Measurements from ENCODE around the gene KBTBD8.

The KBTBD8 gene

DNA sequence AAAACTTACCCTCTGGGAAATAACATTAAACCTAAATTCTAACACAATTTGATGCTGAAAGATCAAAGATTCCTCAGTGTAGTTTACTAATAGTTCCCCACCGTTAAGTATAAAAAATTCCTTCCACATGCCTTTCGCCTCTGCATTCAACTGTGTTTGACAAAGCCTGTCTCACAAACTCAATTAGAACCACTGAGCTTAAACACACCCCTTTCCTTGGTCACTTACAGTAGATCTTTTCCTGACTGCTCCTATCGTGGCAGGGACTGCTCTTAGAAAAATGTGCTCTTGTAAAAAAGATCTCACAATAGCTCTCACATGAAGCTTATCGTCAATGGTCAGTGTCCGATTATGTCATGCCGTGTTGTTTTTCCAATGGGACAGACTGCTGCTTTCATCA lies 8.9 kb upstream of the KBTBD8 start:
- no peak for DNase-seq (ENCODE audit: low spot score in 2 of 2)
- Mint-ChIP-seq H3K27ac (no peak overlapping the region), H3K4me3 (no peak overlapping the region), H3K36me3 (no peaks in the 10 kb centered on the region), H3K4me1 (no peaks in the 10 kb centered on the region), H3K9me3 (no peaks in the 10 kb centered on the region)
- no peak for ATAC-seq

DNA sequence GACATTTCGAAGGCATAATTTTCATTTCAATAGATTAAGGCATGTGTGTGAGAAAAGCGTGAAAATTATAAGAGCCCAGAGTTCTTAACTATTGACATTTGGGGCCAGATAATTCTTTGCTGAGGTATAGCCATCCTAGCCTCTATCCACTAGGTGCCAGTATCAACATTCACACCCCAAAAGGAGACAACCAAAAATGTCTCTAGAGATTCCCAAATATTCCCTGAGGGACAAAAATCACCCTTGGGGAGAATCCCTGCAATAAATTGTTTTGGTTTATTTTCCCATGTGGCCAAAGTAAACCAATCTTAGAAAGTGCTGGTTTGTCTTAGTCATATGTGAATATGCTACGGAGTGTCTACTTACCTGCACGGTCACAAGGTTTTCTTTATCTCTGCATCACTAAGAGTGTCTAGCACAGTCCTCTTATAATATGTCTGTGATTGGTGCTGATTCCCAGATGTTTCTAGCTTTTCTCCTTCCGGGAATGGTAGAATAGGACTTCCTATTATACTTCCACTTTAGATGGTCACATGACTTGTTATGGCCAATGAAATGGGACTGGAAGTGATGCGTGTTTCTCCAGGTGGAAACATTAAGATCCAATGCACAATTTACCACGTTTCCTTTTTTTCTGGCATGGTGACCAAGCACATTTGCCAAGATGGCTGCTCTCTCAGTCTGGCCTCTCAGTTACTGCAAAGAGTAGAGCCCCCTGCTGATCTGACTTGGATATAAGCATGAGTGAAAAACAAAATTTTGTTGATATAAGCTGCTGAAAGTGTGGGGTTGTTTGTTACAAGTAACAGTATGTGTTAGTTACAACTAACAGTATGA lies 8.0 kb upstream of the KBTBD8 start:
- DNase-seq (ENCODE audit: low spot score in 2 of 2) (no peak), ATAC-seq (no peak)
- Mint-ChIP-seq H3K4me3 (no peak overlapping the region), H3K4me1 (no peaks in the 10 kb centered on the region), H3K9me3 (no peaks in the 10 kb centered on the region), H3K36me3 (no peaks in the 10 kb centered on the region), H3K27ac (no peak overlapping the region)

DNA sequence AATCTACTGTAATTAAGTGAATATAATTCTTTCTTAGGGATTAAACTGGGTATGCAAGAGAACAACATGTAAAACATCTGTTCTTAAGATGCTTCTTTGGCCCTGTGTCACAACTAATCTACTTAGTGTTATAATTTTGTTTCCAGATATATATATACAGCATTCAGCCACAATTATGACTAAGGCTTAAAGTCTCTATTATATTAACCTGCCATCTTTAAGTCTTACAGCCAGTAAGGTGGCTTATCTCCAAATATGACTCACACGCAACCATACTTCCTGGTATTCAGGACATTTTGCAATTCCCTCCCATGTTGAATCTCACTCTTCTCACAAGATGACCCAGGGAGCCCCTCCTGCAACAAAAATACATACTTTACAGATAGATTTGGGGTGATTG lies 6.6 kb upstream of the KBTBD8 start:
- H3K36me3 Mint-ChIP-seq: no peaks in the 10 kb centered on the region
- DNase-seq (ENCODE audit: low spot score in 2 of 2): no peak
- no peak overlapping the region for H3K4me3 Mint-ChIP-seq
- ATAC-seq: no peak
- no peaks in the 10 kb centered on the region for H3K4me1 Mint-ChIP-seq
- no peaks in the 10 kb centered on the region for H3K9me3 Mint-ChIP-seq
- H3K27ac Mint-ChIP-seq: no peak overlapping the region

DNA sequence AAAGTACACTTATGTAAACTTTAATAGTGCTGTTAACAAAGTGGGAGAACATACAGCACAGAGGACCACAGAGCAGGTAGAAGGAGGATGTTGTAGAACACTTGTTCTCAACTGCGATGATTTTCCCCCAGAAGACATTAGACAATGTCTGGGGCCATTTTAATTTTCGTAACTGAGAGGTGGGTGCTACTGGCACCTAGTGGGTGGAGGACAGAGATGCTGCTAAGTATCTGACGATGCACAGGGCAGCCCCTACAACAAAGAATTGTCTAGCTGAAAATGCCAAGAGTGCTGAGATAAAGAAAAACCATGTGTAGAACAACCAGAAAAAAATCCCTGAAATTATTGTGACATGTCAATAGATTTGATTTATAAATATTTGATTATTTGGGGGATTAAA lies 5.0 kb upstream of the KBTBD8 start:
- Mint-ChIP-seq H3K36me3 (peaks cover 4% of the 10 kb centered on the region), H3K27ac (no peak overlapping the region), H3K4me1 (no peaks in the 10 kb centered on the region), H3K9me3 (no peaks in the 10 kb centered on the region), H3K4me3 (no peak overlapping the region)
- ATAC-seq (no peak), DNase-seq (ENCODE audit: low spot score in 2 of 2) (no peak)

DNA sequence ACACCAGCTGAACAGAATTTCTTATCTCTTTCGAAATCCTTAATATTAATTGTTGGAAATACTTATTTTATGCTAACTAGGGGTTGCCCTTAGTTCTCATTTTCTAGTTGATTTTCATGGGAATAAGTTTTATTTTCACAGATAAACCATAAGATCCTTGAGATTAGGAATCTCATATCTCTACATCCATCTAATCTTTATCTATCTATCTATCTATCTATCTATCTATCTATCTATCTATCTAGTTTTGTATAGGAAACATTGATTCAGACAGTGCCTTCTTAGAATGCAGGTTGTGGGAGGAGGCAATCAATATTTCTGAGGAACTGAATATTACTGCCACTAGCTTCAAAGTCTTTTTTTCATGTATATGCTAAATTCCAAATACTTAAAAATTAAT lies 3.5 kb upstream of the KBTBD8 start:
- no peak for DNase-seq (ENCODE audit: low spot score in 2 of 2)
- no peak overlapping the region for H3K27ac Mint-ChIP-seq
- H3K9me3 Mint-ChIP-seq: no peaks in the 10 kb centered on the region
- H3K4me3 Mint-ChIP-seq: no peak overlapping the region
- peaks cover 6% of the 10 kb centered on the region for H3K4me1 Mint-ChIP-seq
- no peak for ATAC-seq
- H3K36me3 Mint-ChIP-seq: peaks cover 6% of the 10 kb centered on the region

DNA sequence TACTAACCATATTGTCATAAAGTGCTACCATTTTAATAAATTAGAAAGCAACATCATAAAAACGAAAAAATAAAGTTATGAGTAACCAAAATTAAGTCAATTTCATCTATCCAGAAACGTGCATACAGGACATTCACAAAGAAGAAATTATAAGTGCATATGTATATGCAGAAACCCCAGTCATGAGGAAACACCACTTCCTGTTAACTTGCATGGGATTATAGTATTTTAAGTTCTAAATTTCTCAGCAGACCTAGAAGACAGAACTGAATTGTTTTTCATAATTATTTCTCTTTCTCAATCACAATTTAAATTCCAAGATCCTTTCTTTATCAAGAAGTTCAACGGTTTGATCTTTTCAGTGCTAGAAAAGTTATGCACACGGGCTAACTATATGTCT lies 1.4 kb upstream of the KBTBD8 start:
- no peak overlapping the region for H3K4me3 Mint-ChIP-seq
- H3K4me1 Mint-ChIP-seq: peaks cover 15% of the 10 kb centered on the region
- H3K27ac Mint-ChIP-seq: no peak overlapping the region
- DNase-seq (ENCODE audit: low spot score in 2 of 2): no peak
- H3K9me3 Mint-ChIP-seq: no peaks in the 10 kb centered on the region
- peaks cover 11% of the 10 kb centered on the region for H3K36me3 Mint-ChIP-seq
- no peak for ATAC-seq

DNA sequence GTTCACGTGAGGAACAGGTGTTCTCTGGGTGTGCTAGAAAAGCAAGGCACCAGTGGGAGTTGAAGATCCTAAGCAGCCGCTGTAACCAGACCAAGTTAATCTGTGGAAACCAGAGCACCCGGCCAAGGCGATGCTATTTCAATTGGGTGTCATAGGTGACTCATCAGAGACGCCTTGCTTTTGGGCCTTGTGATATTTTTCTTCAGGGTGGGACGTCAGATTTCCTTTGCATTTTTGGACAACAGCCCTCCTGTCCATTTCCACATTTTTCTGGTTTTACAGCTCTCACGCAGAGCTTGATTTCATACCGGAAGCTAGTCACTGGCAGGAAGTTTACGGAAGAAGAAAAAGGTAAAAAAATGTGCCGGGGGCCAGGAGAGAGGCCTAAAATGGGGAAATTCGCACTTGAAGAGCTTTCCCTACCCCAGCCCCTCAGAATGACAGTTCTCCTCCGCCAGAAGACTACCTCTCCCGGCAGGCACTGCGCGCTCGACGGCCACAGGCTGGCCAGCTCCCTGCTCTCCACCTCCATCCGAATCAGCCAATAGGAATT lies 471 bp upstream of the KBTBD8 start:
- H3K4me1 Mint-ChIP-seq: peaks cover 17% of the 10 kb centered on the region
- peak overlapping the region; percentile 86 for H3K27ac Mint-ChIP-seq
- ATAC-seq (no peak), DNase-seq (ENCODE audit: low spot score in 2 of 2) (no peak)
- H3K4me3 Mint-ChIP-seq: peak overlapping the region; percentile 87
- no peaks in the 10 kb centered on the region for H3K9me3 Mint-ChIP-seq
- H3K36me3 Mint-ChIP-seq: peaks cover 20% of the 10 kb centered on the region

DNA sequence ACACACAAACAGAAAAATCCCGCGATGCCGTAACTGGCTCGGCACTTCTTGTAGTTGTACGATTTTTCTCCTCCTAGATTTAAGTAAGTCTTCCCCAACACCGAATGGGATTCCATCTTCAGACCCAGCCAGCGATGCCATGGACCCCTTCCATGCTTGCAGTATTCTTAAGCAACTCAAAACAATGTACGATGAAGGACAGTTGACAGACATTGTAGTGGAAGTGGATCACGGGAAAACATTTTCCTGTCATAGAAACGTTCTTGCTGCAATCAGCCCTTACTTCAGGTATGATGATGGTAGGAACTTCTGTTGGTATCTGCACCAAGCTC lies 763 bp downstream of the KBTBD8 start:
- Mint-ChIP-seq H3K4me1 (peaks cover 19% of the 10 kb centered on the region), H3K36me3 (peaks cover 33% of the 10 kb centered on the region), H3K27ac (peak overlapping the region; percentile 86), H3K9me3 (no peaks in the 10 kb centered on the region), H3K4me3 (peak overlapping the region; percentile 87)
- ATAC-seq (no peak), DNase-seq (ENCODE audit: low spot score in 2 of 2) (no peak)

DNA sequence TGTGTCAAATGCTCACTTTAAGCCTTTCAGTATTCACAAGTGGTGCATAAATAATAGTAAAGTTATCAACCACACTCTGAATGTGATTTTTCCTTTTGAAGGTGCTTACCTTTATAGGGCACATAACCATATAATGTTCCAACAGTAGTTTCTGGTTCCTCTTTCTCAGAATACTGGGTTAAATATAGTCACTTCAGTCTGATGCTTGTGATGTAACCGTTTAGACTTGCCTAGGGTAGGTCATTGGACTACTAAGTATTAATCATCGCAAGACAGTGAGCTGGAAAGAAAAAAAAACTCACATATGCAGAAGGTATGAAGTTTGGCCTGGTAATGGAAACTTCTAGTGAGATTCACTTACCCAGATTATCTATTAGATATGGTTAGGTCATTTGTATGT lies 1.9 kb downstream of the KBTBD8 start:
- DNase-seq (ENCODE audit: low spot score in 2 of 2) (no peak), ATAC-seq (peak; percentile 51)
- peaks cover 44% of the 10 kb centered on the region for H3K36me3 Mint-ChIP-seq
- peaks cover 25% of the 10 kb centered on the region for H3K4me1 Mint-ChIP-seq
- H3K27ac Mint-ChIP-seq: peak overlapping the region; percentile 56
- no peaks in the 10 kb centered on the region for H3K9me3 Mint-ChIP-seq
- peak overlapping the region; percentile 87 for H3K4me3 Mint-ChIP-seq

DNA sequence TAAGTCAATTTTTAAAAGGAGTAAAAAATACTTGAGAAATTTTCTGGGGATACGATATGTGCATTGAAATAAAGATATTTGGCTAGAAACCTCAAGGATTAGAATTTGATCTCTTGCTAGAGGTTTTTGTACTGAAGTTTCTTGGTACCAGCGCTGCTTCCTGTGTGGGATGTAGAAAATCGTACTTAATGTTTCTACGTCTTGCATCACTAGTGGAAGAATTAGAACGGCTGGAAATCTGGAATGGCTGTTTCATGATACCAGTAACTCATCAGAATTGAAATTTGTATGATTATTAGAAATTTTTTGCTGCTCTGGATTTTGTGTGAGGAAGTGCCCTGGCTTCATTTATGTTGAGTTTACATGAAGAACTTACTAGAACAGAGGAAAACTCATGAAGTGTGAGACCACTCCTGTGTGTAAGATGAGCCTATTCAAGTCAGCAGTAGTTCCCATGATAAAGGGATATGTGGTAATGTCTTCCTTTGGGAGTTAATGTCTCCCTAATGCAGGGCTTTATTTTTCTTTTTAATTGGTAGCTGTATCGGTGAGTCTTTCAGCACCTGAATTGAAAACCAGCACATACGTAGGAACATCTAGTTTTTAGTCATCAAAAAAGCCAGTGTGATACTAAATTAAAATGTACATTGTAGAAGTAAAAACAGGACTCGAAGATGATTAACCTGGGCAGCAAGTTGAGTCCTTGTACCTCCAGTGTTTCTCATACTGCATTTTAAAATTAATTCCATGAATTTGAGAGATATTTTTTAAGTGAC lies 3.2 kb downstream of the KBTBD8 start:
- Mint-ChIP-seq H3K9me3 (no peaks in the 10 kb centered on the region), H3K27ac (peak overlapping the region; percentile 61), H3K4me1 (peaks cover 36% of the 10 kb centered on the region), H3K4me3 (peak overlapping the region; percentile 44), H3K36me3 (peaks cover 57% of the 10 kb centered on the region)
- ATAC-seq (no peak), DNase-seq (ENCODE audit: low spot score in 2 of 2) (no peak)

DNA sequence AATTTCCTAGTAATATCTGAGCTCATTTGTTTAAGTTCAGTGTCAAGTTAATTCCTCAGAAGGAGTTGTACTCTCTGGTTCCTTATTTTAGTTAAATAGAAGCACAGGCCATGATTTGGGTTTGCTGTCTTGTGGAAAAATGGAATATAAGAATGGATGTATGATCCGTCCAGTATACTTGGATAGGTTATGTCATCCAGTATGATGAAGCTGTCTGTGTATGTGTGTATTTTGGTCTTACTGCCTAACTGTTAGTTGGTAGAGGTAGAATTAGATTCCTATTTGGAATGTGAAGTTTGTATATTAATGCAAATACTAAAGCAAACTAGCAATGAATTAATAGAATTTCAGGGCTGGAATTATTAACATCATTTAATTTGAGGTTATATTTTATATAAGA lies 7.9 kb downstream of the KBTBD8 start:
- H3K36me3 Mint-ChIP-seq: peaks cover 93% of the 10 kb centered on the region
- H3K4me1 Mint-ChIP-seq: peaks cover 26% of the 10 kb centered on the region
- H3K27ac Mint-ChIP-seq: no peak overlapping the region
- ATAC-seq: no peak
- no peak for DNase-seq (ENCODE audit: low spot score in 2 of 2)
- H3K4me3 Mint-ChIP-seq: no peak overlapping the region
- H3K9me3 Mint-ChIP-seq: no peaks in the 10 kb centered on the region

DNA sequence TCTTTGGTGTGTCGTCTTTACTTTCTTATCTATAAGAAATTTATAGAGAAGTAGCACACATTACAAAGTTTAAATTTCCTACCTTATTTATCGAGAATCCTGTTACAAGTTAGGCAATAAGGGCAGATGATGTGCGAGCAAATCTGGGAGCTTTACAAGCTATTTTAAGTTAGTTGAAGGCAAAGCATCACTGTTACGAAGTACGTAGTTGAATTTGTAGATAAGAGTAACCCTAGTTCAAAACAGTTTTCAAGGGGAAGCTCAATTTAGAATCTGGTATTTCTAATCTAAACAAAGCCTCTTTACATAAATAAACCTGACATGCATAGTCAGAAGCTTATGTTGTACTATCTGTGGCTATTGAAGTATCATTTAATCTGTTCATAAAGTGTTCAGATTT lies 8.4 kb downstream of the KBTBD8 start:
- Mint-ChIP-seq H3K36me3 (peaks cover 95% of the 10 kb centered on the region), H3K4me3 (no peak overlapping the region), H3K27ac (no peak overlapping the region), H3K4me1 (peaks cover 23% of the 10 kb centered on the region), H3K9me3 (no peaks in the 10 kb centered on the region)
- DNase-seq (ENCODE audit: low spot score in 2 of 2): no peak
- no peak for ATAC-seq

DNA sequence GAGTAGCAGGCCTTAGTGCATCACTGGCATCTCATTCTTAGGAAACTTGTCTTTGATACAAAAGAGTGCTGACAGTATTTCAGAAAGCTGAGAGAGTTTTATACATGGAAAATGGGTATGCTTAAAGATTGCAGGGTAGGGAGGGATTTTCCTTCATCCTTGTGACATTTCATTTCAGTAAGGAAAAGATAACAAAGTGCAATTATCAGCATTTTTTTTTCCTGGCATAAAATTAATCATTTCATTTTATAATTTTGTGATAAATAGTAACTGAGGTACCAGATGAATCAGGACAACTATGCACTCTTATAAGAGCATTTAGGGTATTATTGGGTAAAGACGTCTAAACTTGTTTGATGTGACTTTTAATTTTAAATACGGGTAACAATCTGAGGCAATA lies 10.3 kb downstream of the KBTBD8 start:
- Mint-ChIP-seq H3K9me3 (no peaks in the 10 kb centered on the region), H3K36me3 (peaks cover 95% of the 10 kb centered on the region), H3K4me1 (peaks cover 19% of the 10 kb centered on the region), H3K4me3 (no peak overlapping the region), H3K27ac (no peak overlapping the region)
- DNase-seq (ENCODE audit: low spot score in 2 of 2): no peak
- ATAC-seq: no peak

DNA sequence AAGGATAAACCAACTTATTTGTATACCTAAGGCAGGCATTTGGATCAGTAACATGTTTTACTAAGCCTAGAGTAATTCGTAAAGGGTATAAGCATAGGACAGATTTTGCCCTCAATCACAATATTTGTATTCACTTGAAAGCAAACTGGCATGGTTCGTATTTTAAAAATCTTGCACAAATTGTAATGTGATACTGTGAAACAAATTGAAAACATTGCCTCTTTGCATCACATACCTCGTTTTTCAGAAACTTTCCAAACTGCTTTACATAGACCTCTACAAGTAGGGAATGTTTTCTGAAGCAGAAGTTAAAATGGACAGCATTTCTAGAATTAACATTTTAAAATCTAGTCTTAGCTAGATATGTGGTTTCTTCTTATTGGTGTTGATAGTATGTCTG lies 11.6 kb downstream of the KBTBD8 start:
- no peak for ATAC-seq

DNA sequence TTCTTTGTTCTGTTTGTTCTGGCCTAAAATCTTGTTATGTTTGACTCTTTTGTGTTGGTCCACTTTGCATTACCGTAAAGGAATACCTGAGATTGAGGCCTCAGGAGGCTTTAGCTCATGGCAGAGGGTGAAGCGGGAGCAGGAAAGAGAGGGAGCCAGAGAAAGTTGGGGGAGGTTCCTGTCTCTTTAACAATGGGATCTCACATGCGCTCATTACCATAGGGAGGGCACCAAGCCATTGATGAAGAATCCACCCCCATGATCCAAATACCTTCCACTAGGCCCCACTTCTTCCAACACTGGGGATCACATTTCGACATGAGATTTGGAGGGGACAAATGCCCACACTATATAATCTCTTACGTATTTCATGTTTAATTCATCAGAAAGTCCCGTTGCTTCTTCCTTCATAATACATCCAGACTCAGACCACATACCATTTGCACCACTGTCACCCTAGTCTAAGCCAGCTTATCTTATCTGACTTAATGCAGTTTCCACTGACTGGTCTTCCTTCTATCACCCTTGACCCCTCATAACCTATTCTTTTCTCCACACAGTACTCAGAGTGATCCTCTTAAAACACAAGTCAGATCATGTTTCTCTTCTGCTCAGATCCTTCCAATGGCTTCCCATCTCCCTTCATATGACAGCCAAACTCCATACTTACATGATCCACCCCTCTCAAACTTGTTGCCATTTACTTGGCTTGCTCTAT lies 13.5 kb downstream of the KBTBD8 start:
- DNase-seq (ENCODE audit: low spot score in 2 of 2): no peak
- Mint-ChIP-seq H3K36me3 (peaks cover 69% of the 10 kb centered on the region), H3K4me1 (peaks cover 6% of the 10 kb centered on the region), H3K27ac (no peak overlapping the region), H3K4me3 (no peak overlapping the region), H3K9me3 (no peaks in the 10 kb centered on the region)
- ATAC-seq: no peak

More for the DNA sequence above, 11.6 kb downstream of the KBTBD8 start:
- H3K4me1 Mint-ChIP-seq: peaks cover 13% of the 10 kb centered on the region
- H3K36me3 Mint-ChIP-seq: peaks cover 85% of the 10 kb centered on the region
- DNase-seq (ENCODE audit: low spot score in 2 of 2): no peak
- H3K4me3 Mint-ChIP-seq: no peak overlapping the region
- H3K9me3 Mint-ChIP-seq: no peaks in the 10 kb centered on the region
- no peak overlapping the region for H3K27ac Mint-ChIP-seq

All from stimulated activated effector memory CD8-positive, alpha-beta T cell treated with anti-CD3 and anti-CD28 coated beads, Interleukin-12 subunit alpha, Interleukin-12 subunit beta, amount 100 ng/mL, for 72 hours (primary cell).